Pulmonary artery endothelial cell (primary cell): Measurements from ENCODE around the gene SIPA1L3. TPM values are rescaled to one million over a fixed set of nuclear protein-coding genes. Genes with fewer than 3 reads are reported as not detected.
"Not testable (repeated sequence)": the region's sequence is repeated elsewhere in the genome, so short reads cannot be mapped to it uniquely, and the experiment has no call there.

Experiments used
- DNase-seq: peaks from one replicate; pipeline ENCODE4 v3.0.0-alpha.2; 2011; ENCODE audit warnings: low read depth, low spot score
- total RNA-seq: library from RNA; depleted of rRNA; stranded (reverse); fragments of >200 nt; gene quantifications from 2 replicates; pipeline ENCODE4 v1.2.3, GENCODE V29; 2014

The SIPA1L3 gene
- total RNA-seq, 1 donor from 2014 or later, result 9.7 TPM

GRCh38 chr19:38229585-38230073 lies 322.6 kb downstream of the SIPA1L3 start:
- DNase-seq, result peak; percentile 56

GRCh38 chr19:38230506-38231133 lies 323.6 kb downstream of the SIPA1L3 start:
- DNase-seq, result not testable (repeated sequence)

GRCh38 chr19:38231918-38232317 lies 324.9 kb downstream of the SIPA1L3 start:
- no peak for DNase-seq

DNA sequence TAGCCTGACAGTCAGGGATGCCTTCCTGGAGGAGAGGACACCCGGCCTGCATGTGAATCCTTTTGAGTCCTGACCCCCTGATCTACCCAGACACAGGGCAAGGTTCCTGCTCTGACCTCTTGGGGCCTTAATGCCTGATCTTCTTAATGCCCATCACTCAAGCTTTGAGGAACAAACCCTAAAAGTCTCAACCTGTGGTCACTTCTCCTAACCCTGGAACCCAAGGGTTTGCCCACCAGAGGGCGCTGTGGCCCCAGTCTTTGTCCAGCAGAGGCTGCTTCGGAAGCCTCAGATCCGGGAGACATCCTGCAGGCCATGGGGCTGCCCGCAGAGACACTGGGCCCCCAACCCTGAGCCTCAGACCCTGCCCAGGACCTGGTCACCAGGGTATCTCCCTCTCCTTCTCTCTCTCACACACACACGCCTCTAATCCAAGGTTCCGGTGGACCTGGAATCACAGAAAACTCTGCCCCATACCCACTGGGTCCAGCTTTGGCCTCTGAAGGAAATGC lies 326.8 kb downstream of the SIPA1L3 start:
- no peak for DNase-seq

- no peak for DNase-seq
These were observed 327.6 kb downstream of the SIPA1L3 start for GRCh38 chr19:38234615-38235014.

DNA sequence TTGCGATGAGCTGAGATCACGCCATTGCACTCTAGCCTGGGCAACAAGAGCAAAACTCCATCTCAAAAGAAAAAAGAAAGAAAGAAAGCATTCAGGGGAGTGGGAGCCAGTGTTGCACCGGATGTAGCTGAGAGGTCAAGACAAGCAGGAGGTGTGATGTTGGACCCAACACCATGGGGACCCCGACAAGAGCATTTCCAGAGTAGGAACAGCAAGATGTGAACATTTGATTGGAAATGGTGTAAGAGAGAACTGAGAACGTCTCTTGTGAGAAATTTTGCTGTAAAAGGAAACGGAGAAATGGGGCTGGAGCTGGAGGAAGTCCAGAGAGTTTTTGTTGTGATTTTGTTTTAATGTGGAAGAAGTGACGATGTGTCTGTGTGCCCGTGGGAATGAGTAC lies 332.8 kb downstream of the SIPA1L3 start:
- no peak for DNase-seq

GRCh38 chr19:38243279-38243673 lies 336.3 kb downstream of the SIPA1L3 start:
- DNase-seq, result no peak

- DNase-seq, result no peak
These were observed 339.0 kb downstream of the SIPA1L3 start for GRCh38 chr19:38245826-38246498.

- DNase-seq, result no peak
These were observed 340.1 kb downstream of the SIPA1L3 start for GRCh38 chr19:38247126-38247525.

DNA sequence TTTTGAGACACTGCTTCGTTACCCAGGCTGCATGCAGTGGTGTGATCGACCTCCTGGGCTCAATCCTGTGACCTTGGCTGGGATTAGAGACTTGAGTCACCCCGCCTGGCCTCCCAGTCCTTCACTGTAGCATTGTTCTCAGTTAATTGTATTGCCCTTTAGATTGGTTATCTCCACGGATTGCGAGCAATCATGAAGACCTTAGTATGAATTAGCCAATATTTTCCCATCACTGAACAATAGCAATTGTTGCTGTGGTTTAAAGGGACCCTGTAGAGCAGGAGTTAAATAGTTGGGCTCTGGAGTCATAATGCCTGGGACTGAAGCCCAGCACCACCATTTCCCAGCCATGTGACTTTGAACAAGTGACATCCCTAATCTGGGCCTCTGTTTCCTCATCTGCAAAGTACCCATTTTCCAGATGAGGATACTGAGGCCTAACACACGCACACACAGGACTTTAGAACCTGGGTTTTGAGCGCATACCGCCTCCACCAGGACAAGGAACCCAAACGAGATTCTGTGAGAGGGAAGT lies 340.8 kb downstream of the SIPA1L3 start:
- no peak for DNase-seq

GRCh38 chr19:38248421-38248820 lies 341.4 kb downstream of the SIPA1L3 start:
- no peak for DNase-seq

DNA sequence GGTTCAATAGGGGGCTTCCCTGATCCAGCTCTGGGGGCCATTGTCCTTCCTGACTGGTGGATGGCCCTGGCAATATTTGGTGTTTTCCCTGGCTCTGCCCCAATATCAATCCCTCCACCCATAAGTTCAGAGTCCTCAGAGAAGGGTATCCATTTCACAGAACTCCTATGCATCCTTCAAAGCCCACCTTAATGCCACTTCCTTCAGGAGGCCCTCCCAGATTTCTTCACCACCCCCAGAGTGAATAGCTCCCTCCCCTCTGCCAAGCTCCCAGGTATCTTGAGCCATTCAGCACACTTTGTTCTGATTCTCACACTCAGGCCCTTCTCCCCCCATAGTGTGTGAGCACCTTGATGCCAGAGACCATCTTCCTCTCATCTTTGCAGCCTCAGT lies 343.4 kb downstream of the SIPA1L3 start:
- DNase-seq, result no peak

DNA sequence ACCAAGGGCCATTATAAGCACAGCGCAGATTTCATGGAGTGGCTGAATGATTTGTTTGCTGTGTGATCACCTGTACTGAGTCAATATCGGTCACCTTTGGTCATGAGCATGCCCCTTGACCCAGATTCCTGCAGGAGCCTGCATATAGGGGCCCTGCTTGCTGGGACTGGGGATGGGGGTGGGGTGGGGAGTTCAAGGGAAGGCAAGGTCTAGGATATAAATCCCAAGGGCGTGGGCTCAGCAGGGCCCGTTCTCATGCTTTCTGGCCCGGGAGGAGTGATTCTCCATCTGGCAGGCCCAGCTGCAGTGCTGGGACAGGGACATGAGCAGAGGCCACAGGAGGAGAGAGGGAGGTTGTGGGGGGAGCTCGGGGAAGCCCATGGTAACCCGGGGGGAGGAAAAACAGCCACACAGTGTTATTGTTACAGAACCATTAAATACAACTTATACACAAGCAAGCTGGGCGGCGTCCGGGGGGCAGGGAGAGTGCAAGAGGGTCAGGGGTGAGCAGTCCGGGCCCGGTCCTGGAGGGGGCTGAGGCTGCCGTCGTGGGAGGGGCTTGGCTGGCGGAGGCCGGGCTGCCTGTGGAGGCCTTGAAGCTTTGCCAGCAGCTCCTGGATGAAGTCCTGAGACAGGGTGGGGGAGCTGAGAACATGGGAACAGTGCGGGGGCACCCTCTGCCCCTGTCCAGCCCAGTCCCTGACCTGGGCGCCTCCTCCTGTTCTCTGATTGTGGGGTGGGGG lies 344.0 kb downstream of the SIPA1L3 start:
- no peak for DNase-seq

DNA sequence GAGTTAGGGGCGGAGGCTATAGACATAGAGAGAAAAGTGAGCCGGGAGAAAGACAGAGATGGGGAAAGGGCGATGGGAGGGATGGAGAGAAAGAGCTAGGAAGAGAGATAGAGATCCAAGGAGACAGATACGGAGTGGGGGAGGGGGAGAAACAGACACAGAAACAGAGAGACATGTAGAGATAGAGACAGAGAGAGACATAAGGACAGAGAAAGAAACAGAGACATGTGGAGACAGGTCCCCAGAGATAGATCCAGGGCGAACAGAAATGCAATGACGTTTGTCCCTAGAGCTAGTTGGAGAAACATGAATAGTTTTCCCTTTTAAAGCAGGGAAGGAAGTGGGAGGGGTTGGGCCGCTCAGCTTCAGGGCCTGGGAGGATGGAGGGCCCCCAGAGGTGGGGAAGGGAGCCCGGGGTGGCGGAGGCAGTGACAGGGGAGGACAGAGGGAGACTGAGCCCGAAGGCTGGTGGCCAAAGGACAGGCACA lies 344.6 kb downstream of the SIPA1L3 start:
- DNase-seq, result no peak

DNA sequence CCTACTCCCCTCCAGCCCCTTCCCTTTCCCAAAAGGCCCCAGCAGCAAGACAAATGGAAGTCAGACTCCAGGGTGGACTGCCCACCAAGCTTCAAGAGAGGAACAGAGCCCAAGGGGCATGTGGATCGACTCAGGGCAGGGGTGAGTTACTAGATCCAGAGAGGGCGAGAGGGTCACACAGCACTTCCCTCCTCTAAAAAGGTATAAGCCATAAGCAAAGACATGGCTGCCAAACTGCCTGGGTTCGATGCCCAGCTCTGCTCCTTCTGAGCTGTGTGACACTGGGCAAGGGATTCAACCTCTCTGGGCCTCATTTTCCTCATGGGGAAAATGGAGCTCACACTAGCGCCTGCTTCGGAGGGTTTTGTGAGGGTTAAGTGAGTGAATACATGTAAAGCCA lies 345.4 kb downstream of the SIPA1L3 start:
- no peak for DNase-seq

DNA sequence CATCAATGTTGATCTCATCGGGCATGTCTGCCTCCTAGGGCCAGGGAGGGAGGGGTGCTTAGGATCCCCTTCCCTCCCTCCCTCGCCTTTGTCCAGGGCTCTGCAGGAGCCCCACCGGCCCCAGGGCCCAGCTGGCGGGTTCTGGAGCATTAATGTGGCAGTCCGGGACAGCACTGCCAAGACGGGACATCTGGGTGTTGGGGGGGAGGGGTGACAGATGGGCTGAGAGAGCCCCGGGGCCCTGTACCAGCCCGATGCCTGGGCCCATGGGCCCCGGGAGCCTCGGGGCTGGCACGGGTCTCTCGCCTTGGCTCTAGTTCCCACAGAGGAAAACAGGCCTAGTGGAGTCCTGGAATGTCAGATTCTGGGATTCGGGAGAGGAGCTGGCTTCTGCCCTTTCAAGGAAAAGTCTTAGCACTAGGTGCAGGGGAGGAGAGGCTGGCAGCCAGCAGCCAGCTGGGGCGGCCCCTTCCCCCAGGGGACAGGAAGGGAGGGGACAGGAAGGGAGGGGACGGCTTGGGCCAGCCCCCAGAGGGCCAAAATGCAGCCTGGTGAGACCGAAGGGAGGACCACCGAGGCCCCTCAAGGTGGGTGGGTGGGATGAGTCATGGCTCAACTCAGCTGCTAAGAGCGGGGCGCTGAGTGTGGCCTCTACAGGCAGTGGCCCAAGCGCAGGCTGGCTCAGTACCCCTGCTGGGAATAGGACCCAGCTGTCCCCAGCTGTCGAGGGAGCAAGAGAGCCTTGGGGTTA lies 346.1 kb downstream of the SIPA1L3 start:
- no peak for DNase-seq

- no peak for DNase-seq
These were observed 346.8 kb downstream of the SIPA1L3 start for GRCh38 chr19:38253788-38254187.

DNA sequence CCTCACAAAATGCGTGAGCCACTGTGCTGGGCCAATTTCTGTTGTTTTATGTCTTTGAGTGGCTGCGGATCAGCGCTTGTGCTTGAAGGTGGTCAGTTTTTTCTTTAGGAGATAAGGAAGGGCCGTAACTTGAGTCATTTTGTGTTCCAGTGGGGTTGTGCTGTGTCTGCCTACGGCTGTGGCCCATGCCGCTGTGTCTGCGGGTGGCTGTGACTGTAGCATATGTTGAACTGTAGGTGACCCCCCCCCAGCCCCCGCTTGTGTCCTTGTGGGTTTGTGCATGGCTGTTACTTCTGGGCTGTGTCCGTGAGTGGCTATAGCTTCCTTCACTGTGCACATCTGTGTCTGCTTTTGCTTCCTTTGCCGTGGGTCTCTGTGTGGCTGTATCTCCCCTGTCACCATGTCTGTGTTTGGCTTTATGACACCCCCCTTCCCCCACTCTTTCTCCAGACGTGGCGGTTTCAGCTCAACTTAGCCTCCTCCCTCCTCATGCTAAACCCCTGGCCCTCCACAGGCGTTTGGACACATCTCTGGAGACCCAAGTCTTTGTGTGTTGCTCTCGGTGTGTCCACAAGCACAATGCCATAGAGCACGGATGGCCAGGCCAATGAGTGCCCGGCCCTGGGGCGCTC lies 348.5 kb downstream of the SIPA1L3 start:
- no peak for DNase-seq
